GM21360 (cell line): ENCODE data around the gene GAS6.
"Not testable (repeated sequence)": the region's sequence is repeated elsewhere in the genome, so short reads cannot be mapped to it uniquely, and the experiment has no call there.

Experiments used
- ATAC-seq: cut with Tn5 transposase; IDR thresholded peaks from one replicate; pipeline ENCODE4 v1.9.1; 2021; ENCODE audit warnings: mild to moderate bottlenecking, moderate library complexity; ENCODE audit not compliant: unreplicated experiment

GAS6 gene

GRCh38 chr13:113874177-113874576 is 10.3 kb upstream of the GAS6 start:
- no peak for ATAC-seq

DNA sequence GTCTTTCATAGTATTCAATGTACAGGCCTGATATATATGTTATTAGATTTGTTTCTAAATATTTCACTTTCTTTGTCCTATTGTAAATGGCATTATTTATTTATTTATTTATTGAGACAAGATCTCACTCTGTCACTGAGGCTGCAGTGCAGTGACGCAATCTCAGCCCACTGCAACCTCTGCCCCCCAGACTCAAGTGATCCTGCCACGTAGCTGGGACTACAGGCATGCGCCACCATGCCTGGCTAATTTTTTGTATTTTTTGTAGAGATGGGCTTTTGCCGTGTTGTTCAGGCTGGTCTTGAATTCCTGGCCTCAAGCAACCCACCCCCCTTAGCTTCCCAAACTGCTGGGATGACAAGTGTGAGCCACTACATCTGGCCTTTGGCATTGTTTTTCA is 5.4 kb upstream of the GAS6 start:
- no peak for ATAC-seq

DNA sequence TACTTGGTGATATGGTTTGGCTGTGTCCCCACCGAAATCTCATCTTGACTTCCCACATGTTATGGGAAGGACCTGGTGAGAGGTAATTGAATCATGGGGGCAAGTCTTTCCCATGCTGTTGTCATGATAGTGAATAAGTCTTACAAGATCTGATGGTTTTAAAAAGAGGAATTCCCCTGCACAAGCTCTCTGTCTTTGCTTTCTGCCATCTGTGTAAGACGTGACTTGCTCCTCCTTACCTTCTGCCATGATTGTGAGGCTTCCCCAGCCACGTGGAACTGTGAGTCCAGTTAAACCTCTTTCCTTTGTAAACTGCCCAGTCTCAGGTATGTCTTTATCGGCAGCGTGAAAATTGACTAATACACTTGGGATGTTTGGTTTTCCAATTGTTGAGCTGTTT is 4.0 kb upstream of the GAS6 start:
- not testable (repeated sequence) for ATAC-seq

DNA sequence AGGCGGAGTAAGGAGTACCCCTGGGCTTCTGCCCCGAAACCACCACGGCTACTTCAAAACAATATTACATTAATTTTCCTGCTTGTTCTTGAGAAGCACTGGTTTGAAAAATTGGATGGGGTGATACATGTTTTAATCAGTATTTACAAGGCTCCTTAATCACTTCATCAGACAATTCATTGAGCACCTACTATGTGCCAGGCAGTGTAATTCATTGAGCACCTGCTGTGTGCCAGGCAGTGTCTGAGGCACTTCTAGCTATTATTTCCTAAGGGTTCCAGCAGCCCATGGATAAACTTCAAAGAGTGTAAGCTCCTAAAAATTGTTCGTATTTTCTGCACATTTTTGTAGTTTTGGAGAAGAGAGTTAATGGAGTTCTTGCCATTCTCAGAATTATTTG is 1.6 kb upstream of the GAS6 start:
- ATAC-seq, result no peak

DNA sequence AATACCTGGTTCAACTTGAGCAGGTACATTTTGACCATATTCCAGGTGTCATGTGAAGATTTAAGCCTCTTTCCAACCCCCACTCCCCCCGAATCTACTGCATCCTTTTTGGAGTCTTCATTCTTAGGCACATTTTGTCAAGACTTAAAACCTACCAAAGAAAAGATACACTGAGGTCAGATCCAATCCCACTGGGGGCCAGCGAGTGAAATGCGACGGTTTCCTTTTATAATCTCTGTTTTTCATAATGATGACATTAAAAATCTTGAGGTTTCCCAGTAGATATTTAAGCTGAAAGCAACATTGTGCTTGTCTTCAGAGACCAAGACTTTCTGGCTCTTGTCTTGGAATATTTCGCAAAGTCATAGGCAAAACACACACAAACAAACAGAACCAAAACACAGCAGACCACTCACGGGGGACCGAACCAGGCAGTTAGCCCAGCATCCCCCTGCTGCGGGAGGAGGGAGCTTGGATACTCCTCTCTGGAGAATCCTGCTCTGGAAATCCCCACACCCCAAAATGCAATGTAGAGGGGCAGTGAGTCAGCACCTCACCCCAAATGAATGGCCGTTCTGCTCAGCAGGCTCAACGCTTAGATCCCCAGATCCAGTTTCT is 506 bp upstream of the GAS6 start:
- ATAC-seq, result no peak

GRCh38 chr13:113862931-113863523 is 849 bp downstream of the GAS6 start:
- no peak for ATAC-seq

DNA sequence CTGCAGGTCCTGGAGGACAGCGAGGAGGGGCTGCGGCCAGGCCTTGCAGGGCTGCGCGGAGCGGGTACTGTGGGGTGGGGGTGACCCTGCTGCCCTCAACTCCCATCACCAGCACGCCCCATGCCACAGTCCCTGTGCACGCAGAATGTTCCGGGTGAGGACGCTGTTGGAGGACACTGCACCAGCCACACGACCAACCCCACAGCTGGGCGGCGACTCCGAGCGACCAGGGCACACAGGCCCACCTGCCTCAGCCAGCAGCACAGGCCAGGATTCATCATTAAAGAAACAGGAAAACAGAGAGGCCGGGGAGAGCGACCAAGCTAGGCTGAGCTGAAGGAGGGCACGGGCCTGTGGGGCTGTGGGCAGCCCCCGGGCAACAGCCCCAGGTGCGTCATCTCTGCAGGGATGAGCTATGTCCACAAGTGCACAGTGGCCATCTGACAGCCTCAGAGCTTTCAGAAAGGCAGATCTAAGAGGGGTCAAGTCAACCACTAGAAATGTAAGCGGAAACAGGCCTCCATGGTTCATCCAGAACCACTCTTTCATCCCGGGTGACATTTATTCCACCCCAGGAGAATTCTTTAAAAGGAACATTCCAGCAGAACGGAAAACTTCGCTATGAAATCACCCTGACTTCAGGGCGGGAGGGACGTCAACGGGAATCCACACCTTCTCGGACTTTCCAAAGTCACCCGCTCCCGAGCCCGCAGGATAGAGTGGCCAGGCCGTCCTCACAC is 1.5 kb downstream of the GAS6 start:
- ATAC-seq, result no peak

DNA sequence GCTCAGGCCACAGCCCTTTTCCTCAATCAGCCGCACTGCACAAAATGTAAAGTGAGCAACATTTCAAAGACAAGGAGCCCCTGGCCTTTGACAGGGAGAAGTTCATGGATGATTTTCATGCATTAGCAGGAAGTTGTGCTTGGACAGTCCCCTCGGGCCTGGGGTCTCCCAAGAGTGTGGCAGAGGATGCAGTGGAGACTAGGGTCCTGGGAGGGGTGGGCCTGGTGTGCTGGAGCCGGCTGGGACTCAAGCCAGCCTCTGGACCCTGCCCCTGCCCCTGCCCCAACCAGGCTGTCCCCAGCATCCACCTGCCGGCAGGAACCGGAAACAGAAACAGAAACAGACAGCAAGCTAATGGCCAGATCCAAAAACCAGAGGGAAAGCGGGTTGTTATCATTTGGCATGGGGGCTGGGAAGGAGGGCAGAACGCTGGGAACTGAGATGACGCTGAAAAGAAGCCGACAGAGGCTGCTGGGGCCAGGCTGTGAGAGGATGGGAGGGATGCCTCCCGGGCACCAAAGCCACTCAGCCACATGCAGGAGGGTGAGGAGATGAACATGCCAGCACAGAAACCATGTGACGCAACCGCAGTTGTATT is 2.3 kb downstream of the GAS6 start:
- no peak for ATAC-seq

DNA sequence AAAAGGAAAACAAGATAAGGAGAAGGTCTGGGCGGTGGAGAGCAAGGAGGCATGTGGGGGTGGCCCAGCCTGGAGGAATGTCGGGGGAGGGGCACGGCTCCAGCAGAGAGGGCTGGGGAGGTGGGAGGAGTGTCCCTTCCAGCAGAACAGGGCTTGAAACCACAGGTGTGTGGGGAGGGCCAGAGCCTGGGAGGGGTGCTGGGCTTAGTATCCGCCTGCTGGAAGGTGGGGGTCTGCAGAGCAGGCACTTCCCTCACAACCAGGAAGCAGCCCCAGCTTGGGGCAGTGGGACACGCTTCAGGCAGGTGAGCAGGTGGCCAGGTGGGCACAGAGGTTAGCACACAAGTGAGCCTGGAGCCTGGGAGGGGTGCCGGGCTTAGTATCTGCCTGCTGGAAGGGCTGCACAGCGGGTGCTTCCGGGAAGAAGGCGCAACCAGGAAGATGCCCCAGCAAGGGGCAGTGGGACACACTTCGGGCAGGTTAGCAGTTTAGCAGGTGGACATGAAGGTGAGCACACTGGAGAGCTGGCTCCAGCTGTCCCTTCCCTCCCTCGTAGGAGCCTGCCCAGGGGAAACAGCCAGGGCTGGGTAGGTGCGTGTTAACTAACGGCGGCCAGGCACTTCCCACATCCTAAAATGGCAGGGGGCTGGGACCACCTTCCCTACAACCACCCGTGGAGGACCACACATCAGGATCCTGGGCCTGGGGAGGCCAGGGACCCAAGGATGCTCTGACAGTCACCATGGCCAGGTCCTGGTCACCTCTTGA is 3.0 kb downstream of the GAS6 start:
- no peak for ATAC-seq

GRCh38 chr13:113860051-113860664 is 3.7 kb downstream of the GAS6 start:
- no peak for ATAC-seq

GRCh38 chr13:113859311-113860050 is 4.4 kb downstream of the GAS6 start:
- ATAC-seq, result no peak

DNA sequence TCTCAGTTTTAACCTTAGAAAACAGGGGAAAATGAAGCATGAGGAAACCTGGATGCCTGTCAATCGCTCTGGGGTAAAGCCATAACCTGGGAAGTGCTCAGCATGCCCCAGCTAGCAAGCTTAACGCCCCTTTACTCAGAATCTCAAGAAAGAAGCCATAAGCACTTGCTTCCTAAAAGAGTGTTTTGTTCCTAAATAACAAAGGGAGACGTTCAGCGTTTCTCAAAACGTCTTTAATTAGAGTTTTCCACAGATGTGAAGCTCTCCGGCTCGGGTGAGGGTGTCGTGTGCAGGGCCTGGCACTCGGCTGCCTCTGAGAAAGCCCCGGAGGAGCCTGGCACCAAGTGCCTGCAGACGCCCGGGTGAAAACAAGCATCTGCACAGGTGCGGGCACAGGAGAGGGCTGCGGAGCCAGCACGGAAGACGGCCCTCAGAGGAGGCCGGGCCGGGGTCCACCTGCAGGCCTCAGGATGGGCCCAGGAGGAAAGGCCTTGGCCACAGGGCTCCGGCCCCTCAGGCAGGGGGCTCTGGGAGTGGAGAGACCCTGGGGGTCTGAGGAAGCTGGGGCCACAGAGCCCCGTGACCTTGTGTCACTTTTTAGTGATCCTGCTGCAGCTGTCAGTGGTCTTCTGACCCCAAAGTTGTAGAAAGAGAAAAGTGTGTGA is 6.2 kb downstream of the GAS6 start:
- no peak for ATAC-seq

GRCh38 chr13:113856716-113857065 is 7.2 kb downstream of the GAS6 start:
- no peak for ATAC-seq

GRCh38 chr13:113855931-113856715 is 7.8 kb downstream of the GAS6 start:
- ATAC-seq, result no peak

DNA sequence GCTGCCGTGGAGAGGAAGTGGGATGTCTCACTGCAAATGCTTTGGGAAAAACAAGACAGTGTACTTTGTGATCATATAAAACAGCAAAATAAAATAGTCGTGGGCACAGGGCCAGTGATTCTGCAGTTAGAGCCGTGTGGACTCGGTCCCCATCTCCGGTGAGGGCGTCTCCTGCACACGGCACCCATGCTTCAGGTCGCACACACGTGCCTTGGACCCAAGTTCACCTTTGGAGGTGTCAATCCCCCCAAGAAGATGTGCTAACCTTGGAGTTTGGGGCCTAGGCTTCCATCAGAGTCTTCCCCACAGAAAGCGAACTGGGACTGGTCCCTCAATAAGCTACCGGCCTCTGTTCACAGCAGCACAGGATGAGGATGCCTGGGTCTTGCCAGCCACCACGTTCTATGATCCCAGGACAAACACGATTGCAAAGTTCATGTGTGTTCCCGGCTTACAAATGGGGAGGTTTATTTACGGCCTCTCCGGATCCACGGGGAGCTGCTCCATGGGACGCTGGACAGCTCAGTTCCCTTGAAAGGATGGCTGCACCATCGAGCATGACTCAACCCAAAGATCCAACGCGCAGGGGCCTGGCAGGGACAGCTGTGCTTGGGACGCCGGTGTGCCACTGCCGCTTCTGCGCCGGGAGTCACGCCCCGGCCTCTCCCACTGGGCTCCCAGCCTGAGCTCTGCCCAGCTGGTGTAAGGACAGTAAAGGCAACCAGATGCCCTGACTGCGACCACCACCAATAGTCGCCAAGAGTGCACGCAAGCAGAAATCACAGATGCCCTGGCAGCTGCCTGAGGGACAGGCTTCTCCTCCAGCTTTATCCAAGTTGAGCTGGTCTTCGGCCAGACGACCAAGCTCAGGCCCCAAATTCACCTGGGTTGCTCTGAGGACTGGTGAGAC is 8.6 kb downstream of the GAS6 start:
- no peak for ATAC-seq

DNA sequence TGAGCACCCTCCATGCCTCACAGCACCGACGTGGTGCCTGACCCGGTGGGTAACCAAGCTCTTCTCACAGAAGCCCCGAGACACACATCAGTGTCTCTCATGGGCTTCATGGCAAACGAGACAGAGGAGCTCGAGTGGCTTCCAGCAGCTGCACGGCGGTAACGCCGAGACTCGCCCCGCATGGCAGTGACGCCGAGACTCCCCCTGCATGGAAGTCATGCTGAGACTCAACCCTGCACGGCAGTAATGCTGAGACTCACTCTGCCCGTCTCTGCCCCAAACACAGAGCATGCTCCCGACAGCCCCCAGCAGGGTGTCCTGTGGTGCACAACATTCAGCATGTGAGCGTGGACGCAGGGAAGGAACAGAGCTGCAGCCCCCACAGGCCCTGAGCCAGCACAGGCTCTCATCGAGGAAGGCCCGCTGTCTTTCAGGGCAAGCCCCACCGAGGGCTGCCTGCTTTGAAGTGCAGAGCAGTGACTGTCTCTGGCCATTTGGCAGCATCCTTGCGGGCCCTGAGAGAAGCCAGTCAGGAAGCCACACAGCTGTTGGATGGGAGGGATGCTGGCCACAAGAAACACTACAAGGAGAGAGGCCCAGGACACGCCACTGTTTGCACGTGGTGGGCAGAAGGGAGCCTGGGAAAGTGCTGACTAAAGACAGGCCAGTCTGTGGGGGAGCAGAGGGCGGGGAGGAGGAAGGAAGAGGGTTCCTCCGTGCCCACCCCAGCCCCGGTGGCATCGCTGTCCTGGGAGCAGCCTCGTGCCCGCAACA is 9.5 kb downstream of the GAS6 start:
- ATAC-seq, result no peak
